Measurements from ENCODE around the gene WNT7A.

The WNT7A gene

GRCh38 chr3:13783476-13783875 is 96.4 kb downstream of the WNT7A start:
- DNase-seq, result no peak
- H3K4me3 ChIP-seq (ENCODE audit: low read length), result no peak overlapping the region
- no peak overlapping the region for H3K9ac ChIP-seq (ENCODE audit: low read length)
- no peaks in the 10 kb centered on the region for H4K20me1 ChIP-seq (ENCODE audit: insufficient read depth, low read length)
- TF ChIP-seq CTCF (IDR thresholded peaks at IDR 0.05; ENCODE audit: low read length) (no peak), EZH2phosphoT487 (IDR thresholded peaks at IDR 0.05; ENCODE audit: low read length) (no peak), EZH2 (optimal IDR thresholded peaks at IDR 0.05; ENCODE audit: low read depth, low read length) (no peak)
- H3K27me3 ChIP-seq (replicated peaks; ENCODE audit: insufficient read depth, low read length), result peaks cover 99% of the 10 kb centered on the region
- H3K4me2 ChIP-seq (ENCODE audit: low read depth, low read length), result no peak overlapping the region
- no peaks in the 10 kb centered on the region for H3K4me1 ChIP-seq (ENCODE audit: low read length)
- H3K27ac ChIP-seq (ENCODE audit: low read length), result no peak overlapping the region
- no peak overlapping the region for H2AFZ ChIP-seq (ENCODE audit: low read length)
- H3F3A ChIP-seq (ENCODE audit: insufficient read depth, low read length), result no peaks in the 10 kb centered on the region
- no peaks in the 10 kb centered on the region for H3K9me3 ChIP-seq (replicated peaks; ENCODE audit: insufficient read depth, low read length)
- no peaks in the 10 kb centered on the region for H3K36me3 ChIP-seq (replicated peaks; ENCODE audit: insufficient read depth, low read length)
- no peaks in the 10 kb centered on the region for H3K9me2 ChIP-seq (replicated peaks; ENCODE audit: insufficient read depth, low read length)
- no peaks in the 10 kb centered on the region for H3K79me2 ChIP-seq (ENCODE audit: low read length)

- H3K4me1 ChIP-seq (ENCODE audit: low read length), result no peaks in the 10 kb centered on the region
- peaks cover 95% of the 10 kb centered on the region for H3K27me3 ChIP-seq (replicated peaks; ENCODE audit: insufficient read depth, low read length)
- no peak overlapping the region for H3K27ac ChIP-seq (ENCODE audit: low read length)
- no peak overlapping the region for H2AFZ ChIP-seq (ENCODE audit: low read length)
- no peaks in the 10 kb centered on the region for H3K36me3 ChIP-seq (replicated peaks; ENCODE audit: insufficient read depth, low read length)
- no peaks in the 10 kb centered on the region for H3F3A ChIP-seq (ENCODE audit: insufficient read depth, low read length)
- no peaks in the 10 kb centered on the region for H3K9me3 ChIP-seq (replicated peaks; ENCODE audit: insufficient read depth, low read length)
- no peak overlapping the region for H3K4me2 ChIP-seq (ENCODE audit: low read depth, low read length)
- no peak for DNase-seq
- no peaks in the 10 kb centered on the region for H3K9me2 ChIP-seq (replicated peaks; ENCODE audit: insufficient read depth, low read length)
- no peaks in the 10 kb centered on the region for H4K20me1 ChIP-seq (ENCODE audit: insufficient read depth, low read length)
- TF ChIP-seq EZH2phosphoT487 (IDR thresholded peaks at IDR 0.05; ENCODE audit: low read length) (no peak), CTCF (IDR thresholded peaks at IDR 0.05; ENCODE audit: low read length) (no peak), EZH2 (optimal IDR thresholded peaks at IDR 0.05; ENCODE audit: low read depth, low read length) (no peak)
- no peaks in the 10 kb centered on the region for H3K79me2 ChIP-seq (ENCODE audit: low read length)
- no peak overlapping the region for H3K4me3 ChIP-seq (ENCODE audit: low read length)
- no peak overlapping the region for H3K9ac ChIP-seq (ENCODE audit: low read length)
Measured at GRCh38 chr3:13782501-13782900, 97.4 kb downstream of the WNT7A start.

- H3K27me3 ChIP-seq (replicated peaks; ENCODE audit: insufficient read depth, low read length), result peaks cover 90% of the 10 kb centered on the region
- no peak for TF ChIP-seq EZH2phosphoT487 (IDR thresholded peaks at IDR 0.05; ENCODE audit: low read length)
- no peak for TF ChIP-seq EZH2 (optimal IDR thresholded peaks at IDR 0.05; ENCODE audit: low read depth, low read length)
- no peak for TF ChIP-seq CTCF (IDR thresholded peaks at IDR 0.05; ENCODE audit: low read length)
Measured at GRCh38 chr3:13781417-13781816, 98.5 kb downstream of the WNT7A start.

More at GRCh38 chr3:13781417-13781816, 98.5 kb downstream of the WNT7A start:
- no peaks in the 10 kb centered on the region for H3K36me3 ChIP-seq (replicated peaks; ENCODE audit: insufficient read depth, low read length)
- no peaks in the 10 kb centered on the region for H3F3A ChIP-seq (ENCODE audit: insufficient read depth, low read length)
- H3K9me3 ChIP-seq (replicated peaks; ENCODE audit: insufficient read depth, low read length), result no peaks in the 10 kb centered on the region
- H3K9me2 ChIP-seq (replicated peaks; ENCODE audit: insufficient read depth, low read length), result no peaks in the 10 kb centered on the region
- no peak for DNase-seq
- H3K4me2 ChIP-seq (ENCODE audit: low read depth, low read length), result no peak overlapping the region
- no peak overlapping the region for H3K4me3 ChIP-seq (ENCODE audit: low read length)
- H2AFZ ChIP-seq (ENCODE audit: low read length), result no peak overlapping the region
- no peaks in the 10 kb centered on the region for H3K79me2 ChIP-seq (ENCODE audit: low read length)
- H3K4me1 ChIP-seq (ENCODE audit: low read length), result no peaks in the 10 kb centered on the region
- H4K20me1 ChIP-seq (ENCODE audit: insufficient read depth, low read length), result no peaks in the 10 kb centered on the region
- no peak overlapping the region for H3K27ac ChIP-seq (ENCODE audit: low read length)
- H3K9ac ChIP-seq (ENCODE audit: low read length), result no peak overlapping the region
